WTC11 (cell line): ENCODE measurements around the gene WDR11. TPM values are rescaled to one million over a fixed set of nuclear protein-coding genes. Genes with fewer than 3 reads are reported as not detected.

Experiments used
- ATAC-seq: fragments of 200-7000 bp; cut with Tn5 transposase; 2 replicates; pipeline ENCODE4 v1.10.0; 2021; ENCODE audit warnings: mild to moderate bottlenecking, moderate library complexity
- CTCF ChIA-PET: fragments of 300-600 bp; sonication (Branson Sonifier 250); formaldehyde crosslinking; loops from one replicate; lab custom pipeline; 2021; ENCODE audit warnings: antibody characterized with exemption; lab: Charles Lee
- POLR2A ChIA-PET: fragments of 350-600 bp; sonication (Branson Sonifier 250); formaldehyde crosslinking; loops from one replicate; lab custom pipeline; 2021; ENCODE audit warnings: antibody characterized with exemption; lab: Charles Lee
- DNase-seq: peaks from one replicate; pipeline ENCODE4 v3.0.0; 2021; ENCODE audit warnings: low spot score
- H3K27ac Mint-ChIP-seq: 2 replicates; pipeline ENCODE4 v1.8.0; 2021; ENCODE audit warnings: mixed read lengths
- H3K27me3 Mint-ChIP-seq: 2 replicates; pipeline ENCODE4 v1.8.0; 2021; ENCODE audit warnings: low read depth, mild to moderate bottlenecking, moderate library complexity, mixed read lengths
- H3K36me3 Mint-ChIP-seq: 2 replicates; pipeline ENCODE4 v1.8.0; 2021; ENCODE audit warnings: mixed read lengths
- H3K4me1 Mint-ChIP-seq: 2 replicates; pipeline ENCODE4 v1.8.0; 2022; ENCODE audit warnings: mixed read lengths
- H3K4me3 Mint-ChIP-seq: 2 replicates; pipeline ENCODE4 v1.8.0; 2021; ENCODE audit warnings: mild to moderate bottlenecking, moderate library complexity, mixed read lengths
- H3K9me3 Mint-ChIP-seq: 2 replicates; pipeline ENCODE4 v1.8.0; 2021; ENCODE audit warnings: mixed read lengths
- CBFB ChIP-seq: sonication (generic); formaldehyde crosslinking; IDR thresholded peaks from 2 replicates; pipeline ENCODE4 v1.8.1; 2022; ENCODE audit warnings: mild to moderate bottlenecking, low read depth, missing genetic modification reagents
- CTCF ChIP-seq: fragments of 200-600 bp; IDR thresholded peaks from 2 replicates; pipeline ENCODE4 v1.8.0; 2022; ENCODE audit warnings: antibody characterized with exemption
- ELF4 ChIP-seq: sonication (generic); formaldehyde crosslinking; IDR thresholded peaks from 2 replicates; pipeline ENCODE4 v1.8.1; 2022; ENCODE audit warnings: low read depth, mild to moderate bottlenecking, moderate library complexity, missing genetic modification reagents
- HMGA2 ChIP-seq: fragments of 250-450 bp; sonication (Bioruptor Pico); IDR thresholded peaks from 2 replicates; pipeline ENCODE4 v1.4.0; 2021; ENCODE audit warnings: mild to moderate bottlenecking, moderate library complexity
- MYBL2 ChIP-seq: sonication (generic); formaldehyde crosslinking; IDR thresholded peaks from 2 replicates; pipeline ENCODE4 v1.8.1; 2023; ENCODE audit warnings: mild to moderate bottlenecking, moderate library complexity, missing genetic modification reagents
- PREB ChIP-seq: sonication (generic); formaldehyde crosslinking; IDR thresholded peaks from 2 replicates; pipeline ENCODE4 v1.8.1; 2022; ENCODE audit warnings: mild to moderate bottlenecking, missing genetic modification reagents, moderate library complexity, borderline replicate concordance
- TEAD4 ChIP-seq: sonication (generic); formaldehyde crosslinking; IDR thresholded peaks from 2 replicates; pipeline ENCODE4 v1.8.0; 2022; ENCODE audit warnings: mild to moderate bottlenecking, missing genetic modification reagents
- ZNF121 ChIP-seq: sonication (generic); formaldehyde crosslinking; IDR thresholded peaks from 2 replicates; pipeline ENCODE4 v1.8.0; 2023; ENCODE audit warnings: missing genetic modification reagents
- ZNF263 ChIP-seq: sonication (generic); formaldehyde crosslinking; IDR thresholded peaks from 2 replicates; pipeline ENCODE4 v1.8.1; 2022; ENCODE audit warnings: low read depth, mild to moderate bottlenecking, moderate library complexity, missing genetic modification reagents
- ZNF281 ChIP-seq: sonication (generic); formaldehyde crosslinking; IDR thresholded peaks from 2 replicates; pipeline ENCODE4 v1.8.0; 2023; ENCODE audit warnings: mild to moderate bottlenecking, missing genetic modification reagents
- total RNA-seq: library from RNA; stranded (reverse); gene quantifications from 3 replicates; pipeline ENCODE4 v1.2.3, GENCODE V29; 2021

WDR11 gene
- total RNA-seq, 1 experiment from 2014 or later: 41.5 TPM

GRCh38 chr10:120951288-120951687 lies 100.1 kb downstream of the WDR11 start:
- no peak overlapping the region for H3K27ac Mint-ChIP-seq
- TF ChIP-seq ZNF121: 0 out of 2 replicates have a peak, but pooled peaks have one; percentile 23
- no peak for TF ChIP-seq ELF4 (CRISPR knock-in tag)
- no peak for TF ChIP-seq TEAD4 (CRISPR knock-in tag)
- peaks cover 22% of the 10 kb centered on the region for H3K4me1 Mint-ChIP-seq
- peaks cover 9% of the 10 kb centered on the region; the same call in 1 of the 2 replicates for H3K36me3 Mint-ChIP-seq
- H3K9me3 Mint-ChIP-seq: peaks cover 23% of the 10 kb centered on the region
- H3K4me3 Mint-ChIP-seq: 0 out of 2 replicates have a peak overlapping the region, but pooled peaks have one; percentile 26
- ATAC-seq (no peak), DNase-seq (no peak)
- peaks cover 28% of the 10 kb centered on the region for H3K27me3 Mint-ChIP-seq
- ChIA-PET POLR2A (no interaction called here), CTCF (interaction anchor here (0.6 to 3.6 kb wide), 3 partner anchors 11 to 795 kb away, joined by 3 to 31 read pairs (median 4); no protein-coding TSS in a partner anchor)

GRCh38 chr10:120953897-120954296 lies 102.7 kb downstream of the WDR11 start:
- ChIA-PET POLR2A (no interaction called here), CTCF (no interaction called here)
- Mint-ChIP-seq H3K36me3 (peaks cover 6% of the 10 kb centered on the region; the same call in 1 of the 2 replicates), H3K27ac (no peak overlapping the region), H3K4me1 (peaks cover 22% of the 10 kb centered on the region), H3K9me3 (peaks cover 36% of the 10 kb centered on the region), H3K4me3 (no peak overlapping the region), H3K27me3 (peaks cover 22% of the 10 kb centered on the region)
- ATAC-seq (no peak), DNase-seq (no peak)
- TF ChIP-seq MYBL2 (CRISPR knock-in tag): no peak
- no peak for TF ChIP-seq TEAD4 (CRISPR knock-in tag)
- TF ChIP-seq PREB (CRISPR knock-in tag): no peak
- TF ChIP-seq CTCF: no peak
- TF ChIP-seq CBFB: no peak
- no peak for TF ChIP-seq ZNF281 (CRISPR knock-in tag)
- no peak for TF ChIP-seq ZNF263
- no peak for TF ChIP-seq HMGA2 (CRISPR knock-in tag)
